ENCODE results near the gene C1orf198. TPM values are rescaled to one million over a fixed set of nuclear protein-coding genes. Genes with fewer than 3 reads are reported as not detected.

The C1orf198 gene
- total RNA-seq, 6 experiments from 2014 or later = 72.4 to 118 (median 88.4) TPM

GRCh38 chr1:230913496-230913895 is 45.2 kb upstream of the C1orf198 start:
- peaks cover 15% of the 10 kb centered on the region for H3K4me1 Mint-ChIP-seq (ENCODE audit: low read depth)
- no peak for TF ChIP-seq CTCF (IDR thresholded peaks at IDR 0.05)
- no peaks in the 10 kb centered on the region for H3K27me3 Mint-ChIP-seq (ENCODE audit: insufficient read depth)
- peaks cover 12% of the 10 kb centered on the region; the same call in 1 of the 2 replicates for H3K36me3 Mint-ChIP-seq (ENCODE audit: low read depth)
- DNase-seq = peak; percentile 39
- no peak overlapping the region for H3K4me3 Mint-ChIP-seq
- no peaks in the 10 kb centered on the region for H3K9me3 Mint-ChIP-seq
- peak overlapping the region; percentile 55 for H3K27ac Mint-ChIP-seq

- Mint-ChIP-seq H3K9me3 (no peaks in the 10 kb centered on the region), H3K27ac (no peak overlapping the region), H3K27me3 (ENCODE audit: insufficient read depth) (no peaks in the 10 kb centered on the region), H3K36me3 (ENCODE audit: low read depth) (peaks cover 12% of the 10 kb centered on the region; the same call in 1 of the 2 replicates), H3K4me1 (ENCODE audit: low read depth) (peaks cover 15% of the 10 kb centered on the region), H3K4me3 (no peak overlapping the region)
- TF ChIP-seq CTCF (IDR thresholded peaks at IDR 0.05) = no peak
- DNase-seq = no peak
Measured at GRCh38 chr1:230910755-230911117, 42.4 kb upstream of the C1orf198 start.

- peaks cover 15% of the 10 kb centered on the region for H3K4me1 Mint-ChIP-seq (ENCODE audit: low read depth)
- H3K9me3 Mint-ChIP-seq = no peaks in the 10 kb centered on the region
- DNase-seq = no peak
- H3K27me3 Mint-ChIP-seq (ENCODE audit: insufficient read depth) = no peaks in the 10 kb centered on the region
- no peak overlapping the region for H3K4me3 Mint-ChIP-seq
- H3K36me3 Mint-ChIP-seq (ENCODE audit: low read depth) = peaks cover 12% of the 10 kb centered on the region; the same call in 1 of the 2 replicates
- H3K27ac Mint-ChIP-seq = no peak overlapping the region
- TF ChIP-seq CTCF (IDR thresholded peaks at IDR 0.05) = no peak
Measured at GRCh38 chr1:230909974-230910754, 41.8 kb upstream of the C1orf198 start.

- no peak overlapping the region for H3K27ac Mint-ChIP-seq
- no peak for TF ChIP-seq CTCF (IDR thresholded peaks at IDR 0.05)
- H3K4me3 Mint-ChIP-seq = no peak overlapping the region
- no peaks in the 10 kb centered on the region for H3K27me3 Mint-ChIP-seq (ENCODE audit: insufficient read depth)
- H3K36me3 Mint-ChIP-seq (ENCODE audit: low read depth) = peaks cover 5% of the 10 kb centered on the region; the same call in 1 of the 2 replicates
- no peaks in the 10 kb centered on the region for H3K9me3 Mint-ChIP-seq
- H3K4me1 Mint-ChIP-seq (ENCODE audit: low read depth) = peaks cover under 1% of the 10 kb centered on the region; the same call in 1 of the 2 replicates
- no peak for DNase-seq
Measured at GRCh38 chr1:230907472-230908205, 39.3 kb upstream of the C1orf198 start.

- no peaks in the 10 kb centered on the region for H3K27me3 Mint-ChIP-seq (ENCODE audit: insufficient read depth)
- no peak overlapping the region for H3K4me3 Mint-ChIP-seq
- TF ChIP-seq CTCF (IDR thresholded peaks at IDR 0.05) = no peak
- no peaks in the 10 kb centered on the region for H3K4me1 Mint-ChIP-seq (ENCODE audit: low read depth)
- no peak overlapping the region for H3K27ac Mint-ChIP-seq
- H3K36me3 Mint-ChIP-seq (ENCODE audit: low read depth) = peaks cover 5% of the 10 kb centered on the region; the same call in 1 of the 2 replicates
- DNase-seq = no peak
- no peaks in the 10 kb centered on the region for H3K9me3 Mint-ChIP-seq
Measured at GRCh38 chr1:230906226-230906625, 37.9 kb upstream of the C1orf198 start.
